ENCODE measurements around the gene DLX5. TPM values are rescaled to one million over a fixed set of nuclear protein-coding genes. Genes with fewer than 3 reads are reported as not detected.

DLX5 gene
- total RNA-seq, 3 donors from 2014 or later: not detected

DNA sequence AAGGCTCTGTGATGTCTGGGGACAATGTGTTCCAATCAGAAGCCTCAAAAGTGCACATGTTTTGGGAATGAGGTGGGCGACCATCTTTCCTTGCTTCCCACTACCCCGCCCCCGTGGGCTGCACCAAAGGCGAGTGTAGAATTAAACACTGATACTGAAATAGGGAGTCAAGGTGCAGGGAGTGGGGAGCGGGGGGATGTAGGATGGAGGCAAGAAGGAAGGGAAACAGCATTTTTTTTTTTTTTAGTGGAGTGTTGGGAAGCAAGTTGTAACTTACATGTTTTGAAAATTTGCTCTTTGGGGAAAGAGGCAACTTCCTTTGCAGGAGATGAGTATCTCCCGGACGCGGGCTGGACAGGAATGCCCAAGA lies 484 bp upstream of the DLX5 start:
- Histone ChIP-seq H3K9me3 (no peaks in the 10 kb centered on the region), H3K36me3 (no peaks in the 10 kb centered on the region), H3K4me3 (peak overlapping the region in 2 of 3 donors; percentile 39 to 66), H3K4me1 (peaks cover 8 to 11% of the 10 kb centered on the region in 2 donors), H3K27ac (no peak overlapping the region), H3K27me3 (peaks cover 0 to 78% of the 10 kb centered on the region in 2 donors)
- TF ChIP-seq, protein P1, sequence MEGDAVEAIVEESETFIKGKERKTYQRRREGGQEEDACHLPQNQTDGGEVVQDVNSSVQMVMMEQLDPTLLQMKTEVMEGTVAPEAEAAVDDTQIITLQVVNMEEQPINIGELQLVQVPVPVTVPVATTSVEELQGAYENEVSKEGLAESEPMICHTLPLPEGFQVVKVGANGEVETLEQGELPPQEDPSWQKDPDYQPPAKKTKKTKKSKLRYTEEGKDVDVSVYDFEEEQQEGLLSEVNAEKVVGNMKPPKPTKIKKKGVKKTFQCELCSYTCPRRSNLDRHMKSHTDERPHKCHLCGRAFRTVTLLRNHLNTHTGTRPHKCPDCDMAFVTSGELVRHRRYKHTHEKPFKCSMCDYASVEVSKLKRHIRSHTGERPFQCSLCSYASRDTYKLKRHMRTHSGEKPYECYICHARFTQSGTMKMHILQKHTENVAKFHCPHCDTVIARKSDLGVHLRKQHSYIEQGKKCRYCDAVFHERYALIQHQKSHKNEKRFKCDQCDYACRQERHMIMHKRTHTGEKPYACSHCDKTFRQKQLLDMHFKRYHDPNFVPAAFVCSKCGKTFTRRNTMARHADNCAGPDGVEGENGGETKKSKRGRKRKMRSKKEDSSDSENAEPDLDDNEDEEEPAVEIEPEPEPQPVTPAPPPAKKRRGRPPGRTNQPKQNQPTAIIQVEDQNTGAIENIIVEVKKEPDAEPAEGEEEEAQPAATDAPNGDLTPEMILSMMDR (IDR thresholded peaks at IDR 0.05): no peak
- no peak for TF ChIP-seq POLR2A (IDR thresholded peaks at IDR 0.05)
- TF ChIP-seq POLR2AphosphoS5 (IDR thresholded peaks at IDR 0.05): no peak
- DNase-seq (ENCODE audit: low spot score in 2 of 2): no peak
- intact Hi-C loops (cut with DNase I; ENCODE audit: low total_unique reads): no loop called here

DNA sequence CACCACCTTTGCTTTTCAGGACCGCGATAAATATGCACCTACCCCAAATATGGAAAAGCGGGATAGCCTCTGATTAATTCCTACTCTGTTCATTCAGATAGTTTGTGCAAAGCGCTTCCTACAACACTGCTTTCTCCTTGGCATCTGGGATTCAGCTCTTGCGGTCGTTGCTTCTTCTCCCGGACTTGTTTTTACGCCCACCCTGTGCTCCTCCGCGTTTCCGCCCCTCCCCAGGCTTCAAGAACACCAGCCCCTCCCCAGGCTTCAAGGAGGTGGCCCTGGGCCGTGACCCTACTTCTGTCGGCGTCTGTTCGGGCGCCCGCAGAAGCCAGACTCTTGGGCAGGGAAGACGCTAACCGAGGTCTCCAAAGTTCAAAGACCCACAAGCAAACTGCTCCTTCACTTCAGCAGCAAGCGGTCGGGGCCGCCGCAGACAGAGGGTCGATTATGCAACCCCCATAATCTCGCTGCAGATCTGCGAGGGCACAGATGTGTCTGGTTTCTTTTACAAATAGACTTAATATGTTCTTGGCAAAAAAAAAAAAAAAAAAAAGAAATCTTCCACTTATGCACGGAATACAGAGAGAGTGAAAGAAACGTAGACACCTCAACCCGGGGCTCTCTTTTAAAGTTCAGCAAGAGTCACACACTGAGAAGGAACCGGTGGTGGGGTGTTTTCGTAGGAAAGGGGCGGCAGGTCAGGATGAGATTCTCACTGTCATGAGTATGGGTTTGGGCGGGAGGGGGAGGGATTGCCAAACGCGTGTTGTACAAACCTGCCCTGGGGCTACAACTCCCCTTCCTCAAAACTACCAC lies 1.9 kb downstream of the DLX5 start:
- H3K27me3 ChIP-seq: peaks cover 0 to 99% of the 10 kb centered on the region in 2 donors
- peak overlapping the region in 1 of 3 donors; percentile 66 for H3K4me3 ChIP-seq
- no peak overlapping the region for H3K27ac ChIP-seq
- peaks cover 8 to 11% of the 10 kb centered on the region in 2 donors for H3K4me1 ChIP-seq
- TF ChIP-seq POLR2A (IDR thresholded peaks at IDR 0.05) (no peak), POLR2AphosphoS5 (IDR thresholded peaks at IDR 0.05) (no peak)
- TF ChIP-seq, protein P1 (IDR thresholded peaks at IDR 0.05): no peak
- no peaks in the 10 kb centered on the region for H3K9me3 ChIP-seq
- intact Hi-C loops (cut with DNase I; ENCODE audit: low total_unique reads): no loop called here
- H3K36me3 ChIP-seq: no peaks in the 10 kb centered on the region
- DNase-seq (ENCODE audit: low spot score in 2 of 2): no peak

DNA sequence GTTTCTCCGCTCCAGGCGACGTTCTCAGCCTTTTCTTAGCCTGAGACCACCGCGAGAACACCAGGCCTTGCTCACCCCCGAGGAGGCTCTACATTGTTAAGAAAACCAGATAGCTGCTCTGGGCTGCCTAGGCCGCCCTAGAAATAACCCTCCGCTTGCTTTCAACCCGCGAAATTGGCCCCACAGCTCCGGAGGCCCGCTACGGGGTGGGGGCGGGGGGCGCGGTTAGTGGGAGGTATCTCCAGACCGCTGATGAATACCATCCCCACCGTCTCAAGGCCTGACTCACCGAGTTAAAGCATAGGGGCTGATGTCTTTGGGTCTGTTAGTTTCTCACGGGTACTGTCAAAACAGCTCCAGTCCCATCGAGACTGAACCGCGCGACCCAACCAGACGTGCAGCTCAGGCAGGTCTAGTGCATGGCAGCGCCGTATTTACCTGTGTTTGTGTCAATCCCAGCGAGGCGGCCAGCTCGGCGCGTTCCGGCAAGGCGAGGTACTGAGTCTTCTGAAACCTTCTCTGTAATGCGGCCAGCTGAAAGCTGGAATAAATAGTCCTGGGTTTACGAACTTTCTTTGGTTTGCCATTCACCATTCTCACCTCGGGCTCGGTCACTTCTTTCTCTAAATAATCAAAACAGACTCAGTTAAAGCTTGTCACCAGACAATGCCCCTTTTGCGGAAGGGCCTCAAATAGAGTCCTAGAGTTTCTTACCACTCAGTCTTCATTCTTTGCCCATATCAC lies 2.7 kb downstream of the DLX5 start:
- Histone ChIP-seq H3K4me3 (peak overlapping the region in 1 of 3 donors; percentile 13), H3K27me3 (peaks cover 0 to 100% of the 10 kb centered on the region in 2 donors), H3K36me3 (no peaks in the 10 kb centered on the region), H3K4me1 (peaks cover 6 to 8% of the 10 kb centered on the region in 2 donors), H3K9me3 (no peaks in the 10 kb centered on the region), H3K27ac (no peak overlapping the region)
- intact Hi-C loops (cut with DNase I; ENCODE audit: low total_unique reads): no loop called here
- TF ChIP-seq POLR2A (IDR thresholded peaks at IDR 0.05) (no peak), POLR2AphosphoS5 (IDR thresholded peaks at IDR 0.05) (no peak)
- TF ChIP-seq, protein P1 (IDR thresholded peaks at IDR 0.05): no peak
- DNase-seq (ENCODE audit: low spot score in 2 of 2): no peak

DNA sequence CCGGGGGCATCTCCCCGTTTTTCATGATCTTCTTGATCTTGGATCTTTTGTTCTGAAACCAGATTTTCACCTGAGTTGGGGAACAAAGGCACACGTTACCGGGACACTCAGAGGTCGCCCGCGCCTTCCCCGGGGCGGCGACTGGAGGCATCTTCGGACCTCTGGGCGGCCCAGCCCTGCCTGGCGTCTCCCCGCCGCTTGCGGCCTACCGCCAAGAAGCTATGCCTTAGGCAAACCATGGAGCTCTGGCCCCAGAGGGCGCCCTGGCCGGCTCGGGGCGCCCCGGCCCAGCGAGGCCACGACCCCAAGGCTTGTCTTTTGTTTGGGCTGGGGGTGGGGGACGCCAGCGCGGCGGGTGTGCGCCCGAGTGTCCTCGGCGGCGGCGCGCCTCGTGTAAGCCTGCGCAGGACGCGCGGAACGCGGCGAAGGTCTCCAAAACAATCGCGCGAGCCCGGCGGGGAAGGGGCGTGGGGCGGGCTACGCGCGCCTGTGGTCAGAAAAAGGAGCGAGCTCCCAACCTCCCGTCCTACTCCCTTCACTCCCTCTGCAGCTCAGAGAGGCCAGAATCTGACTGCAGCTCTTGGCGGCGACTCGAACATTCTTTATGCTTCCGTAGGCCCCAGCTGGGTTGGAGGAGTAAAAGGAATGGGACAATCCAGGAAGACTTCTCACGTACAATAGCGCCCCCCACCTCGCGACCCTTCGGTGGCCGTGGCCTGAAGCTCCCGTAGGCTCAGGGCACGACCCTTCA lies 3.5 kb downstream of the DLX5 start:
- TF ChIP-seq POLR2A (IDR thresholded peaks at IDR 0.05): no peak
- TF ChIP-seq, protein P1 (IDR thresholded peaks at IDR 0.05): no peak
- no peak for TF ChIP-seq POLR2AphosphoS5 (IDR thresholded peaks at IDR 0.05)
- intact Hi-C loops (cut with DNase I; ENCODE audit: low total_unique reads): no loop called here
- H3K27ac ChIP-seq: no peak overlapping the region
- no peak for DNase-seq (ENCODE audit: low spot score in 2 of 2)
- no peaks in the 10 kb centered on the region for H3K36me3 ChIP-seq
- H3K4me3 ChIP-seq: peak overlapping the region in 1 of 3 donors; percentile 13
- peaks cover 0 to 100% of the 10 kb centered on the region in 2 donors for H3K27me3 ChIP-seq
- no peaks in the 10 kb centered on the region for H3K9me3 ChIP-seq
- peaks cover 6 to 8% of the 10 kb centered on the region in 2 donors for H3K4me1 ChIP-seq
